K562 (cell line): ENCODE data around the gene OAT. TPM values are rescaled to one million over a fixed set of nuclear protein-coding genes. Genes with fewer than 3 reads are reported as not detected.

Experiments used
- ATAC-seq: fragments of 200-7000 bp; cut with Tn5 transposase; 3 replicates; pipeline ENCODE4 v1.9.1; 2020; ENCODE audit warnings: moderate library complexity
- BruUV-seq: library from RNA; stranded (reverse); fragments of 400-500 nt; replicated peaks from 2 replicates; lab custom pipeline; 2021; lab: Mats Ljungman, UMichigan
- CTCF ChIA-PET: fragments of 300-600 bp; formaldehyde crosslinking; extraction: SDS; loops from one replicate; lab custom pipeline; 2021; ENCODE audit warnings: low intra/inter-chr PET ratio; lab: Yijun Ruan, JAX
- POLR2A ChIA-PET: fragments of 300-600, 350-650 bp; sonication (Branson Sonifier 250); formaldehyde crosslinking; extraction: SDS; loops from one replicate; lab custom pipeline; 2021; ENCODE audit warnings: antibody characterized with exemption, inconsistent platforms; lab: Yijun Ruan, JAX
- DNase-seq, 4 experiments: peaks; one replicate each; pipeline versions ENCODE4 v3.0.0 to v3.0.0-alpha.2; 2011 to 2018; ENCODE audit warnings: low spot score in 3 of 4, mixed read lengths in 3 of 4; ENCODE audit errors: extremely low read depth in 1 of 4
- FAIRE-seq: peaks from 2 replicates; lab custom pipeline; 2011; peaks lifted over from hg19 to GRCh38; lab: Jason Lieb, UNC
- H2AFZ ChIP-seq: 2 replicates; pipeline ENCODE4 v1.6.0; 2011; ENCODE audit warnings: low read depth, low read length, control low read depth, inconsistent platforms
- H3K27ac ChIP-seq: fragments of 200-600 bp; 3 replicates; pipeline ENCODE4 v1.8.0; 2011; ENCODE audit warnings: low read depth, mild to moderate bottlenecking, control low read depth, inconsistent platforms, low read length, moderate library complexity, mixed read lengths; ENCODE audit errors: extremely low read depth
- H3K27me3 ChIP-seq, 2 experiments: fragments of 300-600 bp in 1 of 2; 2 replicates in 1 of 2; 3 replicates in 1 of 2; pipeline versions ENCODE4 v1.6.0 to v1.8.0; 2011; ENCODE audit warnings: inconsistent platforms in 2 of 2, low read length in 2 of 2, mild to moderate bottlenecking in 1 of 2, mixed read lengths in 1 of 2, moderate library complexity in 1 of 2; ENCODE audit not compliant: control insufficient read depth in 2 of 2, insufficient read depth in 2 of 2
- H3K36me3 ChIP-seq: fragments of 300-600 bp; 3 replicates; pipeline ENCODE4 v1.8.0; 2011; ENCODE audit warnings: mild to moderate bottlenecking, low read length, inconsistent platforms; ENCODE audit not compliant: control insufficient read depth, insufficient read depth
- H3K4me1 ChIP-seq, 2 experiments: fragments of 200-600 bp in 1 of 2; replicated peaks in 1 of 2; 2 replicates in 1 of 2; 3 replicates in 1 of 2; pipeline versions ENCODE4 v1.5.1 to v1.8.0; 2011; ENCODE audit warnings: inconsistent platforms in 2 of 2, low read length in 2 of 2, mild to moderate bottlenecking in 1 of 2, mixed read lengths in 1 of 2, moderate library complexity in 1 of 2; ENCODE audit not compliant: control insufficient read depth in 2 of 2, insufficient read depth in 2 of 2
- H3K4me2 ChIP-seq: 2 replicates; pipeline ENCODE4 v1.6.1; 2011; ENCODE audit warnings: low read length, control low read depth, inconsistent platforms, mixed read lengths; ENCODE audit not compliant: insufficient read depth
- H3K4me3 ChIP-seq: fragments of 200-600 bp; sonication (generic), shearing (Covaris generic); 2 replicates; pipeline ENCODE4 v1.5.1; 2016; ENCODE audit warnings: control low read depth, inconsistent platforms
- H3K79me2 ChIP-seq: fragments of 200-600 bp; 3 replicates; pipeline ENCODE4 v1.8.0; 2011; ENCODE audit warnings: low read length, inconsistent platforms; ENCODE audit not compliant: control insufficient read depth, insufficient read depth
- H3K9ac ChIP-seq, 2 experiments: 2 replicates each; pipeline versions ENCODE4 v1.6.0 to v1.6.1; 2011; ENCODE audit warnings: low read depth in 2 of 2, low read length in 2 of 2, control low read depth in 1 of 2, inconsistent platforms in 1 of 2, mild to moderate bottlenecking in 1 of 2, mixed read lengths in 1 of 2; ENCODE audit not compliant: insufficient read depth in 1 of 2
- H3K9me1 ChIP-seq: one replicate; pipeline ENCODE4 v1.6.0; 2011; ENCODE audit warnings: inconsistent platforms, mild to moderate bottlenecking, low read length, moderate library complexity; ENCODE audit not compliant: control insufficient read depth, insufficient read depth
- H3K9me3 ChIP-seq: replicated peaks from 2 replicates; pipeline ENCODE4 v1.5.1; 2011; ENCODE audit warnings: low read depth, low read length, inconsistent platforms; ENCODE audit not compliant: control insufficient read depth, insufficient read depth
- H4K20me1 ChIP-seq: replicated peaks from 2 replicates; pipeline ENCODE4 v1.6.1; 2011; ENCODE audit warnings: low read length, inconsistent platforms, mixed read lengths; ENCODE audit not compliant: control insufficient read depth, insufficient read depth
- BRF1 ChIP-seq: IDR thresholded peaks from 3 replicates; pipeline ENCODE4 v1.6.1; 2011; ENCODE audit warnings: borderline replicate concordance, mild to moderate bottlenecking; ENCODE audit not compliant: insufficient read length; ENCODE audit errors: extremely low read depth
- CHAMP1 ChIP-seq: fragments of 450-650 bp; IDR thresholded peaks from 2 replicates; pipeline ENCODE4 v1.6.1; 2016; ENCODE audit warnings: mild to moderate bottlenecking
- DACH1 ChIP-seq: fragments of 450-650 bp; IDR thresholded peaks from 2 replicates; pipeline ENCODE4 v1.6.1; 2018; ENCODE audit not compliant: partially characterized antibody
- HOXB6 ChIP-seq: fragments of 250-450 bp; sonication (Bioruptor Pico); IDR thresholded peaks from 2 replicates; pipeline ENCODE4 v1.5.1; 2022; ENCODE audit warnings: mild to moderate bottlenecking, borderline replicate concordance
- KAT8 ChIP-seq: fragments of 450-650 bp; IDR thresholded peaks from 2 replicates; pipeline ENCODE4 v1.6.1; 2016; ENCODE audit warnings: low read depth, mild to moderate bottlenecking
- PHB2 ChIP-seq: fragments of 450-650 bp; IDR thresholded peaks from 2 replicates; pipeline ENCODE4 v1.6.1; 2017; ENCODE audit warnings: low read depth
- POLR2AphosphoS2 ChIP-seq: IDR thresholded peaks from 2 replicates; pipeline ENCODE4 v1.6.1; 2012; ENCODE audit warnings: low read length, improper control_type of control experiment
- PPARD ChIP-seq: fragments of 250-450 bp; sonication (Bioruptor Pico); IDR thresholded peaks from 2 replicates; pipeline ENCODE4 v1.8.0; 2022; ENCODE audit warnings: inconsistent platforms, mild to moderate bottlenecking, moderate library complexity
- PTTG1 ChIP-seq: fragments of 450-650 bp; IDR thresholded peaks from 2 replicates; pipeline ENCODE4 v1.6.1; 2016; ENCODE audit warnings: low read depth, mild to moderate bottlenecking, missing genetic modification characterization, missing compliant biosample characterization
- RCOR1 ChIP-seq, 2 experiments: IDR thresholded peaks; 2 replicates each; pipeline ENCODE4 v1.6.1; 2012; ENCODE audit warnings: low read depth in 2 of 2, low read length in 2 of 2, borderline replicate concordance in 1 of 2, improper control_type of control experiment in 1 of 2
- SOX6 ChIP-seq: fragments of 450-650 bp; IDR thresholded peaks from 2 replicates; pipeline ENCODE4 v1.6.1; 2014; ENCODE audit warnings: mild to moderate bottlenecking
- ZFP1 ChIP-seq: fragments of 450-650 bp; formaldehyde crosslinking; IDR thresholded peaks from 2 replicates; pipeline ENCODE4 v1.4.0; 2020; ENCODE audit warnings: mild to moderate bottlenecking, mixed read lengths
- ZKSCAN8 ChIP-seq: fragments of 200-800 bp; sonication (Bioruptor generic); IDR thresholded peaks from 2 replicates; pipeline ENCODE4 v1.6.1; 2016; ENCODE audit warnings: missing genetic modification characterization, missing compliant biosample characterization
- ZNF76 ChIP-seq: fragments of 250-450 bp; sonication (Bioruptor Pico); IDR thresholded peaks from 2 replicates; pipeline ENCODE4 v1.4.0; 2020; ENCODE audit warnings: mild to moderate bottlenecking, moderate library complexity, borderline replicate concordance
- ZSCAN32 ChIP-seq: fragments of 450-650 bp; formaldehyde crosslinking; IDR thresholded peaks from 2 replicates; pipeline ENCODE4 v1.4.0; 2020; ENCODE audit warnings: mild to moderate bottlenecking, moderate library complexity
- WGBS: fragments of 100-300 bp; shearing (Covaris generic); methylation state at CpG from one replicate; pipeline ENCODE4 v1.1.6; 2016; ENCODE audit warnings: low coverage, mixed read lengths; ENCODE audit not compliant: insufficient coverage; ENCODE audit errors: missing lambda C conversion rate; 5-methylcytosine and 5-hydroxymethylcytosine counted together
- in situ Hi-C: fragments of 300-500 bp; cut with MboI; formaldehyde crosslinking; loops from 4 replicates; pipeline ENCODE4 v1.15.0; 2018; ENCODE audit warnings: inconsistent platforms, mixed read lengths
- intact Hi-C: fragments of 100-400 bp; cut with micrococcal nuclease; formaldehyde crosslinking; loops from 2 replicates; pipeline ENCODE4 v1.14.2; 2022
- polyA plus RNA-seq, 8 experiments: library from polyadenylated mRNA; depleted of rRNA in 4 of 8; stranded (reverse) in 5 of 8; unstranded in 3 of 8; fragments of >200 nt; fragmentation: Nextera tagmentation in 2 of 8; fragmentation: Illumina TruSeq in 1 of 8; extraction: Ambion mirVana in 2 of 8; extraction: Trizol in 1 of 8; gene quantifications; 2 replicates each; pipeline versions ENCODE4 v1.2.1 to v1.2.3, GENCODE V29; 2011 to 2014; ENCODE audit warnings: inconsistent platforms in 1 of 8, missing spikeins in 1 of 8
- total RNA-seq, 7 experiments: library from RNA; depleted of rRNA in 6 of 7; stranded (reverse); fragments of >200 nt in 6 of 7; fragmentation: Illumina TruSeq in 2 of 7; extraction: Trizol in 2 of 7; gene quantifications; 2 replicates each; pipeline versions ENCODE4 v1.2.1 to v1.2.3, GENCODE V29; 2011 to 2021; ENCODE audit warnings: low replicate concordance in 1 of 7
- TF ChIP-seq, protein P1 (sequence below): sonication (generic); formaldehyde crosslinking; IDR thresholded peaks from 2 replicates; pipeline ENCODE4 v1.8.0; 2022; ENCODE audit warnings: missing genetic modification reagents, mild to moderate bottlenecking, moderate library complexity, borderline replicate concordance
- TF ChIP-seq, protein P2 (sequence below): IDR thresholded peaks from 3 replicates; pipeline ENCODE4 v1.6.1; 2011; ENCODE audit warnings: borderline replicate concordance, mild to moderate bottlenecking; ENCODE audit not compliant: insufficient read length, insufficient read depth

OAT gene
- total and polyA plus RNA-seq, 9 of the 15 experiments (the other 6 are each of a cell fraction or from before 2014, with no cell fraction given): 100 to 312 (median 163) TPM

GRCh38 chr10:124354411-124355382 lies 64.0 kb downstream of the OAT start:
- FAIRE-seq: peak; percentile 81
- ChIA-PET POLR2A (interaction anchor here (0.6 to 0.7 kb wide), 2 partner anchors 12 to 424 kb away, joined by 3 read pairs; no protein-coding TSS in a partner anchor), CTCF (no interaction called here)
- in situ Hi-C loops (no loop called here), intact Hi-C loops (no loop called here)
- Histone ChIP-seq H2AFZ (peak overlapping the region; percentile 53), H4K20me1 (no peaks in the 10 kb centered on the region), H3K4me3 (peak overlapping the region; percentile 20), H3K9me3 (no peaks in the 10 kb centered on the region), H3K4me2 (peak overlapping the region; percentile 51), H3K9ac (peak overlapping the region in 1 of 2 experiments; percentile 36; a peak in 1 of 4 replicates), H3K27ac (no peak overlapping the region), H3K36me3 (no peaks in the 10 kb centered on the region), H3K27me3 (peaks cover 0 to 24% of the 10 kb centered on the region in 2 experiments; a peak in 2 of 5 replicates), H3K9me1 (no peaks in the 10 kb centered on the region), H3K79me2 (no peaks in the 10 kb centered on the region), H3K4me1 (peaks cover 0 to 8% of the 10 kb centered on the region in 2 experiments; a peak in 3 of 5 replicates)
- no TSS peak for BruUV-seq
- DNase-seq: peak; percentile 66 to 69 (median 67)
- peak; percentile 99 for ATAC-seq
- WGBS: 4% methylated on average over 28 of the region's 29 CpGs
- TF ChIP-seq PTTG1 (tag): no peak
- TF ChIP-seq PHB2: no peak
- TF ChIP-seq CHAMP1: no peak
- no peak for TF ChIP-seq ZFP1 (CRISPR knock-in tag)
- TF ChIP-seq KAT8: no peak
- TF ChIP-seq, protein P1, sequence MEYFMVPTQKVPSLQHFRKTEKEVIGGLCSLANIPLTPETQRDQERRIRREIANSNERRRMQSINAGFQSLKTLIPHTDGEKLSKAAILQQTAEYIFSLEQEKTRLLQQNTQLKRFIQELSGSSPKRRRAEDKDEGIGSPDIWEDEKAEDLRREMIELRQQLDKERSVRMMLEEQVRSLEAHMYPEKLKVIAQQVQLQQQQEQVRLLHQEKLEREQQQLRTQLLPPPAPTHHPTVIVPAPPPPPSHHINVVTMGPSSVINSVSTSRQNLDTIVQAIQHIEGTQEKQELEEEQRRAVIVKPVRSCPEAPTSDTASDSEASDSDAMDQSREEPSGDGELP: peak; percentile 40; the same call in 1 of the 2 replicates
- no peak for TF ChIP-seq POLR2AphosphoS2
- no peak for TF ChIP-seq ZKSCAN8 (CRISPR knock-in tag)
- peak in 1 of 2 experiments; percentile 79; a peak in 2 of 4 replicates for TF ChIP-seq RCOR1 (IDR thresholded peaks at IDR 0.05; ENCODE audit: borderline replicate concordance in 1 of 2, low read depth in 2 of 2, low read length in 2 of 2)
- no peak for TF ChIP-seq DACH1
- no peak for TF ChIP-seq BRF1
- TF ChIP-seq SOX6: 0 out of 2 replicates have a peak, but pooled peaks have one; percentile 39
- TF ChIP-seq PPARD (CRISPR knock-in tag): no peak
- no peak for TF ChIP-seq ZNF76 (CRISPR knock-in tag)
- TF ChIP-seq, protein P2, sequence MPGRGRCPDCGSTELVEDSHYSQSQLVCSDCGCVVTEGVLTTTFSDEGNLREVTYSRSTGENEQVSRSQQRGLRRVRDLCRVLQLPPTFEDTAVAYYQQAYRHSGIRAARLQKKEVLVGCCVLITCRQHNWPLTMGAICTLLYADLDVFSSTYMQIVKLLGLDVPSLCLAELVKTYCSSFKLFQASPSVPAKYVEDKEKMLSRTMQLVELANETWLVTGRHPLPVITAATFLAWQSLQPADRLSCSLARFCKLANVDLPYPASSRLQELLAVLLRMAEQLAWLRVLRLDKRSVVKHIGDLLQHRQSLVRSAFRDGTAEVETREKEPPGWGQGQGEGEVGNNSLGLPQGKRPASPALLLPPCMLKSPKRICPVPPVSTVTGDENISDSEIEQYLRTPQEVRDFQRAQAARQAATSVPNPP: no peak
- TF ChIP-seq ZSCAN32 (CRISPR knock-in tag): no peak
- TF ChIP-seq HOXB6 (CRISPR knock-in tag): no peak
